Stimulated activated naive CD8-positive, alpha-beta T cell treated with anti-CD3 and anti-CD28 coated beads, Interleukin-15, amount 100 ng/mL, for 72 hours (primary cell): Measurements from ENCODE around the gene POLR3GL.

Experiments used
- ATAC-seq: fragments of 150-1000 bp; cut with Tn5 transposase; 2 replicates; pipeline ENCODE4 v1.10.0; 2021; ENCODE audit warnings: mild to moderate bottlenecking, moderate library complexity
- DNase-seq, 2 donors: peaks; one replicate each; pipeline ENCODE4 v3.0.0; 2021 to 2022
- H3K27ac Mint-ChIP-seq, 2 donors: one replicate each; pipeline ENCODE4 v1.8.0; 2022; ENCODE audit warnings: mild to moderate bottlenecking in 2 of 2, mixed read lengths in 2 of 2, moderate library complexity in 2 of 2
- H3K27me3 Mint-ChIP-seq: one replicate; pipeline ENCODE4 v1.8.0; 2022; ENCODE audit warnings: mixed read lengths
- H3K4me1 Mint-ChIP-seq: one replicate; pipeline ENCODE4 v1.8.0; 2022; ENCODE audit warnings: mild to moderate bottlenecking, mixed read lengths
- H3K4me3 Mint-ChIP-seq, 2 donors: one replicate each; pipeline ENCODE4 v1.8.0; 2022; ENCODE audit warnings: mild to moderate bottlenecking in 2 of 2, mixed read lengths in 2 of 2, moderate library complexity in 1 of 2
- H3K9me3 Mint-ChIP-seq, 2 donors: one replicate each; pipeline ENCODE4 v1.8.0; 2022; ENCODE audit warnings: mixed read lengths in 2 of 2

POLR3GL gene

DNA sequence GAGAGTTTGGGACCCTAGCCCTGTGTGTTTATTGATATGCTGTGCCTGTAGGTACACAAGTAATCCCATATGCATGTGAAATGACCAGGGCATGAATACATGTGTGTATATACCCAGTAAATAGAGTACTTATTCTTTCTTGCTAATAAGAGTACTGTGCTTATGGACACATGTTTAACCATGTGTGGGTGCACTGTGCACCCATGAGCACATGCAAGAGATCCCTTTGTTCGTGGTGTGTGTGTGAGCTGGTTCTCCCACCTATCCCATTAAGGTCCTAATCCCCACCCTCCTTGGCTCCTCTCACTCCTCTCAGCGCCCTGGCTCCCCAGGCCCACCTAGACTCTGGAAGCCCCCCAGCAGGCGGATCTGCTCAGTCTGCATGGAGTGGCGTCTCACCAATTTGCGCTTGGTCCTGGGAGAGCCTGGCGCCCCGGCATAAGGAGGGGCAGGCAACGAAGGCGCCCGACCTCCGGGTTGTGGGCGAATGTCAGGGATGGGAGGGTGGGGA lies 4.5 kb upstream of the POLR3GL start:
- ATAC-seq (no peak), DNase-seq (no peak)
- no peaks in the 10 kb centered on the region for H3K9me3 Mint-ChIP-seq
- H3K27ac Mint-ChIP-seq = no peak overlapping the region
- no peaks in the 10 kb centered on the region for H3K27me3 Mint-ChIP-seq
- peak overlapping the region; percentile 88 to 91 for H3K4me3 Mint-ChIP-seq
- H3K4me1 Mint-ChIP-seq = peaks cover 63% of the 10 kb centered on the region

DNA sequence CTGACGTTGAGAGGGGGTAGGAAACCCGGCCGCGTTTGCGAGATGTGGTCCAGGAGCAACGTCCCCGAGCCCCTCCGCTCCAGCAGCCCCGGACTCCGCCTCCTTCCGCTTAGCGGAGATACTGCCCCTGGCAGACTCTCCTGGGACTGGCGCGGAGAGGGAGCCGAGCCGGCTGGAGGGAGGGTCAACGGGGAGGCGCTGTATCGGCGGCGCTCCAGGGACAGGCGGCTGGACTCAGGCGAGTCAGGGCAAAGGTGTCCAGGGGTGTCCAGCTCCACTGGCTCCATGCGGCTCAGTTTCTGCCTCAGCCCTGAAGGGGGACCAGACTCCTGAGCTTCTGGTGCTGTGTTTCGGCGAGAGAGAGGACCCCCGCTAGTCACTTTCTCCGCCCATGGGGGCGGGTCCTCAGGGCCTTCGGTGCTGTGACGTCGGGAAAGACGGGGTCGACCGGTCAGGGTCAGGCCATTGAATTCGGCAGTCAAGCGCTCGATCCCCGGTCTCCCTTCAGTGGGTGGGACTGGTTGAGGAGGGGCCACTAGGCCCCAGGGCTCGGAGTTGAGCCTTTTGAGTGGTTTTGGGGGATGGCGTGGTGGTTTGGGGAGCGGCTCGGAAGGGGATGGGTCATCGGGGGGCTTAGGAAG lies 3.9 kb upstream of the POLR3GL start:
- DNase-seq (peak; percentile 48 to 55), ATAC-seq (no peak)
- no peaks in the 10 kb centered on the region for H3K9me3 Mint-ChIP-seq
- peak overlapping the region; percentile 84 to 91 for H3K27ac Mint-ChIP-seq
- peak overlapping the region; percentile 88 to 91 for H3K4me3 Mint-ChIP-seq
- H3K27me3 Mint-ChIP-seq = no peaks in the 10 kb centered on the region
- peaks cover 61% of the 10 kb centered on the region for H3K4me1 Mint-ChIP-seq

GRCh38 chr1:145961109-145961424 lies 3.4 kb upstream of the POLR3GL start:
- DNase-seq (peak in 1 of 2 donors; percentile 18), ATAC-seq (no peak)
- Mint-ChIP-seq H3K4me1 (peaks cover 57% of the 10 kb centered on the region), H3K9me3 (no peaks in the 10 kb centered on the region), H3K27me3 (no peaks in the 10 kb centered on the region), H3K4me3 (peak overlapping the region; percentile 88 to 91), H3K27ac (peak overlapping the region; percentile 84 to 91)

DNA sequence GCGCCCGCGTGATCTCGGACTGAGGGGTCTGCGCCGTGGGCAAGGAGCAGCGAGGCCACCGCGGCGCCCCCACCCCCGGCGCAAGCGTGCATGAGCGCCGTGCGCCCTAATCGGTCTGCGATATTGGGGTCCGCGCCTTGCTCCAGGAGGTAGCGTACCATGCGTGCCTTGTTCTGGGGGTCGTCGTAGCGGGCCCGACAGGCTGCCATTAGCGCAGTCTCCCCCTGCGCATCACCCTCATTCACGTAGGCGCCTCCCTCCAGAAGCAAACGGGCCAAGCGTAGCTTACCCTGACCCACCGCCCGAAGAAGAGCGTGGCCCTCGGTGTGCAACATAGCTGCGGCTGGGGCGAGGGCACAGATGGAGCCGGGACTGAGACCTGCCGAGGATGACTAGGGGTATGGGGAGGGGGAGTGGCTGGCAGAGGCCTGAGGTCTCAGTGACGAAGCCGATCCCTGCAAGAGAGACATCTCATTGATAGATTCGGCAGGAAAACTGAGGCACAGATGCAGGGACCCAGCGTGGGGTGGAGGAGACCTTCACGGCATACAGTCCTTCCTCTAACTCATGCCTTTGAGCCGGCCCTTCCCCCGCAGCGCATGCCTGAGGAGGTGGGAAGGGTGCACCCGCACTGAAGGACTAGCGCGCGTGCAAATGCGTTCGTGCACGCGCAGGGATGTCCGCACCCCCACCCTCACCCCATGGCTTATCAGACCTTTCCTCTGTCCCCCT lies 2.9 kb upstream of the POLR3GL start:
- peaks cover 54% of the 10 kb centered on the region for H3K4me1 Mint-ChIP-seq
- H3K27ac Mint-ChIP-seq = peak overlapping the region; percentile 86 to 91
- DNase-seq (peak; percentile 50 to 65), ATAC-seq (no peak)
- H3K4me3 Mint-ChIP-seq = peak overlapping the region; percentile 88 to 91
- H3K9me3 Mint-ChIP-seq = no peaks in the 10 kb centered on the region
- no peaks in the 10 kb centered on the region for H3K27me3 Mint-ChIP-seq

GRCh38 chr1:145962157-145963102 lies 2.1 kb upstream of the POLR3GL start:
- Mint-ChIP-seq H3K27ac (peak overlapping the region; percentile 89 to 91), H3K4me1 (peaks cover 54% of the 10 kb centered on the region), H3K27me3 (no peaks in the 10 kb centered on the region), H3K9me3 (peaks cover 0 to 2% of the 10 kb centered on the region in 2 donors), H3K4me3 (peak overlapping the region; percentile 90 to 91)
- ATAC-seq = no peak
- peak in 1 of 2 donors; percentile 30 for DNase-seq

DNA sequence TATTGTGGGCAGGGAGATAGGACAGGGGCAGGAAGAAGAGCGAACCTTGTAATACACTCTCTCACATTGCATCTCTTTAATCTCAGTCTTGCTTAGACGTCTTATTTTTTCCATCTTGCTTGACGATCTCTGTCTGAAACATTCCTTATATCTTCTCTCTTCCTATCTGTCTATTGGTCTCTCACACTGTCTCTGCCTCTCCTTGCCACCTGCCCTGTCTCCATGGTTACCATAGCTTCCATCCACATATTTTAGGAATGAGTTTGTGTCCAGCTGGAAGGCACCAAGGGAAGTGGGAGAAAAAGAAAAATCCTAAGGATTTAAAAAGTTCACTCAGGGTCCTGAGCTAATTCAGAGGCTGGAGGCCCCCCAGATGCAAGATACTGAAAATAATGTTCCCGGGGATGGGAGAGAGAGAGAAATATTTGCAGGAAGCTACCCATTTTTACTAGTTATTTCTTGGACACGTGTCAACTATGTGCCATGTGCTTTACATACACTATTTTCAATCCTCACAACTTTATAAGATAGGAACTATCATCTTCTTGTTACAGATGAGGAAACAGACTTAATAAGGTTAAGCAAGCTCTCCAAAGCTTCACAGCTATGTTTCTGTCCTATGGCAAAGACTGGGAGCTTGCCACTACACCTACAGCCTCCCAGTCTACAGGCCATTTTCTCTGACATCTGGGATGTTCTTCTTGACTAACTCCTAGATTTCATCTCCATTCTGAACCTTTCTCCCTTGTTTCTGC lies 1.0 kb upstream of the POLR3GL start:
- Mint-ChIP-seq H3K27me3 (no peaks in the 10 kb centered on the region), H3K27ac (peak overlapping the region; percentile 21 to 87), H3K4me1 (peaks cover 52% of the 10 kb centered on the region), H3K9me3 (peaks cover 0 to 9% of the 10 kb centered on the region in 2 donors), H3K4me3 (peak overlapping the region; percentile 90 to 91)
- DNase-seq (no peak), ATAC-seq (no peak)

DNA sequence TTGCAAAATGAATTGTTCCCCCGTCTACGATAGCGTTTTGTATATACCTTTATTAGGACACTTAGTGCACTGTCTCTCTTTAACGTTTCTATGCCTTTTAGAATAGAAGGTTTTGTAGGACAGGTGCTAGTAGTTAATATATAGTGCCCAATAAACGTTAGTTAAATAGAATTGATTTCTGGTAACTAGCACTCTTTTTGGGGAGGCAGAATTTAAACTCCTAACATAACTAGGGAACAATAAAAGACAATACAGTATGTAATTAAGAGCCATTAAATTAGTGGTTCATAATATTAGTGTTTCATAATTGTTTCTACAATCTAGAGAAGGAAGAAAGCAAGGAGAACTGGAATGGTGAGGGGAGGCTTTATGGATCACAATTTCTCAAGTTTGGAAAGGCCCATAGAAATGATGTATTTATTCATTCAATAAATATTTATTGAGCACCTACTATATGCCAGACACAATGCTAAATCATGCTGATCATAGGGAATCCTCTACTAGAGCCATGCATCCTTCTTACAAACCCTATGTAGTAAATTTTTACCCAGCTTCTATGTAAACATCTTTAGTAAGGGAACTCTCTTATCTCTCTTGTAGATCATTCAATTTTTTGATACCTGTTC lies 742 bp downstream of the POLR3GL start:
- ATAC-seq (no peak), DNase-seq (no peak)
- no peaks in the 10 kb centered on the region for H3K27me3 Mint-ChIP-seq
- H3K4me1 Mint-ChIP-seq = peaks cover 40% of the 10 kb centered on the region
- H3K9me3 Mint-ChIP-seq = peaks cover 0 to 9% of the 10 kb centered on the region in 2 donors
- H3K4me3 Mint-ChIP-seq = peak overlapping the region; percentile 90 to 91
- H3K27ac Mint-ChIP-seq = peak overlapping the region; percentile 87 to 90

- H3K9me3 Mint-ChIP-seq = peaks cover 0 to 9% of the 10 kb centered on the region in 2 donors
Measured at GRCh38 chr1:145967288-145967687, 2.8 kb downstream of the POLR3GL start.

GRCh38 chr1:145972580-145972979 lies 8.1 kb downstream of the POLR3GL start:
- Mint-ChIP-seq H3K4me1 (peaks cover 40% of the 10 kb centered on the region), H3K4me3 (no peak overlapping the region), H3K9me3 (peaks cover 0 to 5% of the 10 kb centered on the region in 2 donors), H3K27me3 (no peaks in the 10 kb centered on the region), H3K27ac (peak overlapping the region in 1 of 2 donors; percentile 27)
- ATAC-seq (no peak), DNase-seq (no peak)

More at GRCh38 chr1:145967288-145967687, 2.8 kb downstream of the POLR3GL start:
- DNase-seq (no peak), ATAC-seq (no peak)
- Mint-ChIP-seq H3K4me3 (no peak overlapping the region), H3K4me1 (peaks cover 39% of the 10 kb centered on the region), H3K27me3 (no peaks in the 10 kb centered on the region), H3K27ac (no peak overlapping the region)

DNA sequence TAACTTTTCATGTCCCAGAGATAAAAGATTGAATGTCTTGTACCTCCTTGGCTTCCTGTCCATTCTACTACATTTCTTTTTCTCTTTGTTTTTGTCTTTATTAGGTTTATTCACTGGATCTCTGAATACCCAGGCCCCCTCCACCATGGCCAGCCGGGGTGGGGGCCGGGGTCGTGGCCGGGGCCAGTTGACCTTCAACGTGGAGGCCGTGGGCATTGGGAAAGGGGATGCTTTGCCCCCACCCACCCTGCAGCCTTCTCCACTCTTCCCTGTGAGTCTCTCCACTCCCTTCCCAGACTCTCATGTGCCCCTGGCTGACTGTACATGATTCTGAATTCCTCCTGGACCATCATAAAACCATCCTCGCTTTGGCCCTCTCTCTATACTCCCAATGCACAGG lies 10.2 kb downstream of the POLR3GL start:
- Mint-ChIP-seq H3K27me3 (no peaks in the 10 kb centered on the region), H3K27ac (no peak overlapping the region)
- ATAC-seq = no peak

GRCh38 chr1:145975216-145975615 lies 10.7 kb downstream of the POLR3GL start:
- ATAC-seq = no peak
- Mint-ChIP-seq H3K27ac (no peak overlapping the region), H3K9me3 (no peaks in the 10 kb centered on the region)

More for the DNA sequence above, 10.2 kb downstream of the POLR3GL start:
- DNase-seq = no peak
- no peak overlapping the region for H3K4me3 Mint-ChIP-seq
- H3K4me1 Mint-ChIP-seq = peaks cover 29% of the 10 kb centered on the region
- no peaks in the 10 kb centered on the region for H3K9me3 Mint-ChIP-seq

GRCh38 chr1:145977016-145977415 lies 12.5 kb downstream of the POLR3GL start:
- Mint-ChIP-seq H3K4me3 (no peak overlapping the region), H3K27ac (no peak overlapping the region), H3K9me3 (no peaks in the 10 kb centered on the region)

More at GRCh38 chr1:145975216-145975615, 10.7 kb downstream of the POLR3GL start:
- Mint-ChIP-seq H3K4me1 (peaks cover 29% of the 10 kb centered on the region), H3K4me3 (no peak overlapping the region), H3K27me3 (no peaks in the 10 kb centered on the region)
- no peak for DNase-seq

GRCh38 chr1:145977486-145978470 lies 13.3 kb downstream of the POLR3GL start:
- no peak overlapping the region for H3K27ac Mint-ChIP-seq
- no peaks in the 10 kb centered on the region for H3K27me3 Mint-ChIP-seq
- peak; percentile 68 to 79 for DNase-seq
- H3K4me3 Mint-ChIP-seq = no peak overlapping the region
- peak; percentile 42 for ATAC-seq
- H3K9me3 Mint-ChIP-seq = no peaks in the 10 kb centered on the region
- peaks cover 22% of the 10 kb centered on the region for H3K4me1 Mint-ChIP-seq

More at GRCh38 chr1:145977016-145977415, 12.5 kb downstream of the POLR3GL start:
- ATAC-seq (no peak), DNase-seq (no peak)
- H3K4me1 Mint-ChIP-seq = peaks cover 22% of the 10 kb centered on the region
- no peaks in the 10 kb centered on the region for H3K27me3 Mint-ChIP-seq
